ENCODE data around the gene CDC42BPA.

Gene CDC42BPA

GRCh38 chr1:227082999-227083746 lies 235.1 kb downstream of the CDC42BPA start:
- no peak overlapping the region for H3K4me3 ChIP-seq (ENCODE audit: control insufficient read depth, low read depth, low read length)
- no peak for DNase-seq (ENCODE audit: low read depth)
- TF ChIP-seq CTCF (conservative IDR thresholded peaks at IDR 0.05; ENCODE audit: control insufficient read depth, insufficient read depth, low read depth, low read length) = no peak

GRCh38 chr1:227077783-227078182 lies 240.5 kb downstream of the CDC42BPA start:
- no peak overlapping the region for H3K4me3 ChIP-seq (ENCODE audit: control insufficient read depth, low read depth, low read length)
- no peak for DNase-seq (ENCODE audit: low read depth)
- no peak for TF ChIP-seq CTCF (conservative IDR thresholded peaks at IDR 0.05; ENCODE audit: control insufficient read depth, insufficient read depth, low read depth, low read length)

- no peak for TF ChIP-seq CTCF (conservative IDR thresholded peaks at IDR 0.05; ENCODE audit: control insufficient read depth, insufficient read depth, low read depth, low read length)
- no peak for DNase-seq (ENCODE audit: low read depth)
- H3K4me3 ChIP-seq (ENCODE audit: control insufficient read depth, low read depth, low read length) = no peak overlapping the region
These were observed 244.5 kb downstream of the CDC42BPA start for GRCh38 chr1:227073786-227074185.

- TF ChIP-seq CTCF (conservative IDR thresholded peaks at IDR 0.05; ENCODE audit: control insufficient read depth, insufficient read depth, low read depth, low read length) = no peak
- H3K4me3 ChIP-seq (ENCODE audit: control insufficient read depth, low read depth, low read length) = no peak overlapping the region
- peak; percentile 61 for DNase-seq (ENCODE audit: low read depth)
These were observed 245.3 kb downstream of the CDC42BPA start for GRCh38 chr1:227072991-227073390.

- no peak overlapping the region for H3K4me3 ChIP-seq (ENCODE audit: control insufficient read depth, low read depth, low read length)
- DNase-seq (ENCODE audit: low read depth) = no peak
- TF ChIP-seq CTCF (conservative IDR thresholded peaks at IDR 0.05; ENCODE audit: control insufficient read depth, insufficient read depth, low read depth, low read length) = no peak
These were observed 246.3 kb downstream of the CDC42BPA start for GRCh38 chr1:227071895-227072587.

- H3K4me3 ChIP-seq (ENCODE audit: control insufficient read depth, low read depth, low read length) = no peak overlapping the region
- TF ChIP-seq CTCF (conservative IDR thresholded peaks at IDR 0.05; ENCODE audit: control insufficient read depth, insufficient read depth, low read depth, low read length) = no peak
- DNase-seq (ENCODE audit: low read depth) = no peak
These were observed 247.5 kb downstream of the CDC42BPA start for GRCh38 chr1:227070638-227071285.
